HFFc6 (cell line): ENCODE results near the gene DEDD. TPM values are rescaled to one million over a fixed set of nuclear protein-coding genes. Genes with fewer than 3 reads are reported as not detected.

Source experiments
- DNase-seq: peaks from one replicate; pipeline ENCODE4 v3.0.0-alpha.2; 2018
- H3K27ac Mint-ChIP-seq: 2 replicates; pipeline ENCODE4 v1.8.0; 2020; ENCODE audit warnings: mild to moderate bottlenecking, mixed read lengths
- H3K27me3 Mint-ChIP-seq: 2 replicates; pipeline ENCODE4 v1.8.0; 2021; ENCODE audit warnings: mild to moderate bottlenecking, moderate library complexity, mixed read lengths; ENCODE audit not compliant: insufficient read depth
- H3K36me3 Mint-ChIP-seq: 2 replicates; pipeline ENCODE4 v1.8.0; 2021; ENCODE audit warnings: low read depth, mixed read lengths
- H3K4me1 Mint-ChIP-seq: 2 replicates; pipeline ENCODE4 v1.8.0; 2020; ENCODE audit warnings: low read depth, mixed read lengths
- H3K4me3 Mint-ChIP-seq: 2 replicates; pipeline ENCODE4 v1.8.0; 2020; ENCODE audit warnings: mild to moderate bottlenecking, moderate library complexity, mixed read lengths
- H3K9me3 Mint-ChIP-seq: 2 replicates; pipeline ENCODE4 v1.8.0; 2020; ENCODE audit warnings: mild to moderate bottlenecking, mixed read lengths
- total RNA-seq, 6 experiments: library from RNA; stranded (reverse); fragmentation: NEBNext Ultra II Directional; extraction: Animal tissue kit (Norgen Biotek cat#: 25700); gene quantifications; 2 replicates in 1 of 6; 3 replicates in 5 of 6; pipeline ENCODE4 v1.2.3, GENCODE V29; 2021
- TF ChIP-seq, protein P1 (sequence below): fragments of 200-600 bp; sonication (generic); IDR thresholded peaks from 2 replicates; pipeline ENCODE4 v1.5.0; 2021; ENCODE audit warnings: antibody characterized with exemption, mild to moderate bottlenecking

DEDD gene
- total RNA-seq, 6 experiments from 2014 or later: 29.8 to 39.2 (median 36.0) TPM

DNA sequence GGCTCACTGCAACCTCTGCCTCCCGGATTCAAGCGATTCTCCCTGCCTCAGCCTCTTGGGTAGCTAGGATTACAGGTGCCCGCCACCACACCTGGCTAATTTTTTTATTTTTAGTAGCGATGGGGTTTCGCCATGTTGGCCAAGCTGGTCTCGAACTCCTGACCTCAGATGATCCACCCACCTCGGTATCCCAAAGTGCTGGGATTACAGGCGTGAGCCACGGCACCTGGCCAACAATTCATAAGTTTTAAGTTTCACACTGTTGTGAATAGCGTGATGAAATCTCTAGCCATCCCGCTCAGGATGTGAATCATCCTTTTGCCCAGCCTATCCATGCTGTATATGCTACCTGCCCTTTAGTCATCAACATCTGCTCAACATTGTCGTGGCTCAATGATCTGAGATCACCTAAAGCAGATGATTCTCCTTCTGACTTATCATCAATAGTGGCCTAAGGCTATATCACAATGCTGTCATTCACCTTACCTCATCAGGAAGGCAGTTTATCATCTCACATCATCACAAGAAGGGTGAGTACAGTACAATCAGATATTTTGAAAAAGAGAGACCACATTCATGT, 17.2 kb downstream of the DEDD start:
- TF ChIP-seq, protein P1, sequence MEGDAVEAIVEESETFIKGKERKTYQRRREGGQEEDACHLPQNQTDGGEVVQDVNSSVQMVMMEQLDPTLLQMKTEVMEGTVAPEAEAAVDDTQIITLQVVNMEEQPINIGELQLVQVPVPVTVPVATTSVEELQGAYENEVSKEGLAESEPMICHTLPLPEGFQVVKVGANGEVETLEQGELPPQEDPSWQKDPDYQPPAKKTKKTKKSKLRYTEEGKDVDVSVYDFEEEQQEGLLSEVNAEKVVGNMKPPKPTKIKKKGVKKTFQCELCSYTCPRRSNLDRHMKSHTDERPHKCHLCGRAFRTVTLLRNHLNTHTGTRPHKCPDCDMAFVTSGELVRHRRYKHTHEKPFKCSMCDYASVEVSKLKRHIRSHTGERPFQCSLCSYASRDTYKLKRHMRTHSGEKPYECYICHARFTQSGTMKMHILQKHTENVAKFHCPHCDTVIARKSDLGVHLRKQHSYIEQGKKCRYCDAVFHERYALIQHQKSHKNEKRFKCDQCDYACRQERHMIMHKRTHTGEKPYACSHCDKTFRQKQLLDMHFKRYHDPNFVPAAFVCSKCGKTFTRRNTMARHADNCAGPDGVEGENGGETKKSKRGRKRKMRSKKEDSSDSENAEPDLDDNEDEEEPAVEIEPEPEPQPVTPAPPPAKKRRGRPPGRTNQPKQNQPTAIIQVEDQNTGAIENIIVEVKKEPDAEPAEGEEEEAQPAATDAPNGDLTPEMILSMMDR: no peak
- Mint-ChIP-seq H3K27ac (peak overlapping the region; percentile 98), H3K4me1 (peaks cover 69% of the 10 kb centered on the region), H3K4me3 (peak overlapping the region; percentile 50), H3K27me3 (no peaks in the 10 kb centered on the region; the same call in 1 of the 2 replicates), H3K36me3 (peaks cover 13% of the 10 kb centered on the region; the same call in 1 of the 2 replicates), H3K9me3 (no peaks in the 10 kb centered on the region)
- peak; percentile 76 for DNase-seq

DNA sequence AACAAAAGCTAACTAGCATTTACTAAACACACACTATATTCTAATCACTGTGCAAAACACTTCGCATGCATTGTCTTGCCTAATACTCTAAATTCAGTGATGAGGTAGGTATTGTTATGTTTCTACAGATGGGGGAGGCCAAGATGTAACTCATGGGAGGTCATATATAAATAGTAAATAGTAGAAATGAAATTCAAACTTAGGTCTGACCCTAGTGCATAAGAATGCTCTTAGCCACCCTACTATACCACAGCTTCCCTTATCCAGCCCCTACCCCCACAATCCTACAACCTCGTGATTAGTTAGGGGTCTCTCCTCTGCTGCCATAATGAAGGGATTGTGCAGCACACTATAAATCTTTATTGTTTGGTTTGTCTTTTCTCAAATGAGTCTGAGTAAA, 17.9 kb downstream of the DEDD start:
- H3K27ac Mint-ChIP-seq: peak overlapping the region; percentile 98
- H3K27me3 Mint-ChIP-seq: no peaks in the 10 kb centered on the region; the same call in 1 of the 2 replicates
- H3K9me3 Mint-ChIP-seq: no peaks in the 10 kb centered on the region
- peaks cover 62% of the 10 kb centered on the region for H3K4me1 Mint-ChIP-seq
- H3K36me3 Mint-ChIP-seq: peaks cover 13% of the 10 kb centered on the region; the same call in 1 of the 2 replicates
- no peak overlapping the region for H3K4me3 Mint-ChIP-seq
- no peak for DNase-seq
- TF ChIP-seq, protein P1: no peak

DNA sequence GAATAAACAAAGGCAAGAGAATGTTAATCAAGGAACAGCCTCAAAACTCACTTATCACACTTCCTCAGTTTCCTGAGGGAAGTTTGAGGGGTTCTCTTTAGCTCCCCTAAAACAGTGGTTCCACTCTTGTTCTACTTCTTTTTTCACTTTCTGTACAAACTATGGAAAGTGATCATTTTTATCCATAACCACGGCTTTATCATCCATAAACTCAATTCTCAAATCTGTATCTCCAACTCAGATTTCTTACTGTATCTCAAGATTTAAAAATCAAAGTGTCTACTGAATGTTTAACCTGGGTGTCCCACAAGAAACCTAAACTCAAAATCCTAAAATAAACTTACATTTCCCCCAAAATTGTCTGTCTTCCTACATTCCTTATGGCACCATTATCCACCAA, 18.6 kb downstream of the DEDD start:
- Mint-ChIP-seq H3K27ac (peak overlapping the region; percentile 4; the same call in 1 of the 2 replicates), H3K36me3 (peaks cover 13% of the 10 kb centered on the region; the same call in 1 of the 2 replicates), H3K4me3 (no peak overlapping the region), H3K27me3 (no peaks in the 10 kb centered on the region; the same call in 1 of the 2 replicates), H3K4me1 (peaks cover 56% of the 10 kb centered on the region), H3K9me3 (no peaks in the 10 kb centered on the region)
- no peak for DNase-seq
- TF ChIP-seq, protein P1: no peak

DNA sequence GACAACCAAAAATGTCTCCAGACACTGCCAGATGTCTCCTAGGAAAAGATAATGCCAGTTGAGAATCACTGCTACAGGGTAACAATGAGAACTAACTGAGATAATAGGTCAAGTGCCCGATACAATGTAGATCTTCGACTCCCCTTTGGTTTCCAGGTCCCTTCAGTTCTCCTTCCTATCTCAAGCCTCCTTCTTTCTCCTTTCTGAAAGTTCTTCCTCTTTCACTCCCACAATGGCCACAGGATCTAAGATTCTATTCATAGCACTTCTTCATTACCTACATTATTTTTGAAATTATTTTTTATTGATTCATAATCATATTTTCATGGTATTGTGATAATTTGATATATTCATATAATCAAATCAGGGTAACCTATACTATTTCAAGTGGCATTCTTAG, 20.9 kb downstream of the DEDD start:
- H3K36me3 Mint-ChIP-seq: peaks cover 7% of the 10 kb centered on the region
- no peak overlapping the region for H3K27ac Mint-ChIP-seq
- no peak overlapping the region for H3K4me3 Mint-ChIP-seq
- no peak for DNase-seq
- no peaks in the 10 kb centered on the region; the same call in 1 of the 2 replicates for H3K27me3 Mint-ChIP-seq
- TF ChIP-seq, protein P1: no peak
- H3K4me1 Mint-ChIP-seq: peaks cover 41% of the 10 kb centered on the region
- H3K9me3 Mint-ChIP-seq: no peaks in the 10 kb centered on the region

DNA sequence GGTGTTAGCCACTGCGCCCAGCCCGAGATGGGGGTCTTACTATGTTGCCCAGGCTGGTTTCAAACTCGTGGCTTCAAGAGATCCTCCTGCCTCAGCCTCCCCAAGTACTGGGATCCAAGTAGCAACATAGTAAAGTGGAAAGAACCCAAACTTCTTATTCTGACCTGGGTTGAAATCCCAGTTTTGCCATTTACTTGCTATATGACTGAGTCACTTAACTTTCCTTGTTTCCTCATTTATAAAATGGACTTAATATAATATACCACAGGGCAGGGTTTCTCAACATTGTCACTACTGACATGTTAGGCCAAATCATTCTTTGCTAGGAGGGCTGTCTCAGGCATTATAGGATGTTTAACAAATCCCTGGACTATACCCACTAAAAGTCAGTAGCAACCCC, 21.4 kb downstream of the DEDD start:
- Mint-ChIP-seq H3K9me3 (no peaks in the 10 kb centered on the region), H3K36me3 (peaks cover 11% of the 10 kb centered on the region), H3K27me3 (no peaks in the 10 kb centered on the region; the same call in 1 of the 2 replicates), H3K27ac (no peak overlapping the region), H3K4me1 (peaks cover 37% of the 10 kb centered on the region), H3K4me3 (no peak overlapping the region)
- no peak for DNase-seq
- TF ChIP-seq, protein P1: no peak
